Stimulated activated naive CD8-positive, alpha-beta T cell treated with anti-CD3 and anti-CD28 coated beads, Interleukin-15, Interleukin-2, amounts not matched to agents 100 ng/mL and 50 ng/mL, for 24 hours (primary cell): ENCODE measurements around the gene ZNF547.
A peak's percentile ranks its signal among the peaks of the same experiment; 100 is the strongest.

Experiments used
- H3K27ac Mint-ChIP-seq: one replicate; pipeline ENCODE4 v1.8.0; 2021; ENCODE audit warnings: mild to moderate bottlenecking, mixed read lengths
- H3K27me3 Mint-ChIP-seq: one replicate; pipeline ENCODE4 v1.8.0; 2021; ENCODE audit warnings: mixed read lengths
- H3K36me3 Mint-ChIP-seq: one replicate; pipeline ENCODE4 v1.8.0; 2021; ENCODE audit warnings: low read depth, mixed read lengths
- H3K4me1 Mint-ChIP-seq: one replicate; pipeline ENCODE4 v1.8.0; 2021; ENCODE audit warnings: low read depth, mixed read lengths
- H3K4me3 Mint-ChIP-seq: one replicate; pipeline ENCODE4 v1.8.0; 2021; ENCODE audit warnings: mild to moderate bottlenecking, mixed read lengths
- H3K9me3 Mint-ChIP-seq: one replicate; pipeline ENCODE4 v1.8.0; 2021; ENCODE audit warnings: mixed read lengths

ZNF547 gene

DNA sequence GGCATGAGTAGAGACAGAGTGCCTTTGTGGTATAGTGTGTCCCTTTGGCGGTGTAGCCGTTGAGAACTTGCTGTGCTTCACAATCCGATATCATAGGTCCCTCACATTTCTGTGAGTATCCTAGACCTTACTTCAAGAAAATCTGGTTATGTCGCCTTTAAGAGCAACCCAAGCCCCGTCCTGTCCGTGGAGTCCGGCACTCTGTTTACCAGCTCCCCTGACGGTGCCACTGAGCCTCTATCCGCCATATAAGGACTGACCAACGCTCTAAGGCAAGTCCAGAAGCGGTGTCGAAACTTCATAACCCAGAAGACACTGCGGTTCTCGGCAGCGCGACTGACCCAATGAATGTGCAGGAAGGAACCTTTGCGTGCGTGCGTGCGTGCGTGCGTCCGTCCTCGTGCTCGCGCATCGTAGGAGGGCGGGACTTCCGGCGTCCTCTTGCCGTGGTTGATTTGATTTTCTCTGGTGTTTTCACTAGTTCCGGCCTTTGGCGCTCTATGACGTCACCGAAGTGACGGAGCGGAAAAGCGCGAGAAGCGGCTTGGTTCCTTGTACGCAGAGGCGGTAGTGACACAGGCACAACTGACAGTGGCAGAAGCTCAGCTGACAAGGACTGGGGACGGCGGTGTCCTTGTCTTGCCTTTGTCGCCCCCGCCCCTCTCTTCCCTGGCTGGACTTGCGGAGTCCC, at the start of gene ZNF547, which contains the start of gene TRAPPC2B:
TSS of gene ZNF547 (plus strand) at position 555 of the 691 bp plus-strand sequence. CDS start 5,005 bp downstream, outside the sequence.
TSS of gene TRAPPC2B (plus strand) at position 555 of the 691 bp plus-strand sequence. CDS start 1,283 bp downstream, outside the sequence.
- Mint-ChIP-seq H3K9me3 (peaks cover 27% of the 10 kb centered on the region), H3K4me3 (peak within 1 kb of the TSS; percentile 88), H3K27me3 (no peaks in the 10 kb centered on the region), H3K36me3 (peaks cover 50% of the 10 kb centered on the region), H3K27ac (peak within 1 kb of the TSS; percentile 94), H3K4me1 (peaks cover 18% of the 10 kb centered on the region)

DNA sequence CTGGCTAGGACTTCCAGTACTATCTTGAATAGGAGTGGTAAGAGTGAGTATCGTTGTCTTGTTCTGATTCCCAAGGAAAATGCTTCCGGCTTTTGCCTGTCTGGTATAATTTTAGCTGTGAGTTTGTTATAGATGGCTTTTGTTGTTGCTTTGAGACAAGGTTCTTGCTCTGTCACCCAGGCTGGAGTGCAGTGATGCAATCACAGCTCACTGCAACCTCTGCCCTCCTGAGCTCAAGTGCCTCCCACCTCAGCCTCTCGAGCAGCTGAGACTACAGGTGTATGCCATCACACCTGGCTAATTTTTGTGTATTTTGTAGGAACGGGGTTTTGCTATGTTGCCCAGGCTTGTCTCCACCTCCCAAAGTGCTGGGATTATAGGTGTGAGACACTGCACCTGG, 49.2 kb upstream of the ZNF547 start:
- Mint-ChIP-seq H3K27me3 (peaks cover 34% of the 10 kb centered on the region), H3K27ac (no peak overlapping the region), H3K4me3 (no peak overlapping the region), H3K9me3 (peaks cover 27% of the 10 kb centered on the region), H3K36me3 (peaks cover 16% of the 10 kb centered on the region), H3K4me1 (peaks cover 5% of the 10 kb centered on the region)

DNA sequence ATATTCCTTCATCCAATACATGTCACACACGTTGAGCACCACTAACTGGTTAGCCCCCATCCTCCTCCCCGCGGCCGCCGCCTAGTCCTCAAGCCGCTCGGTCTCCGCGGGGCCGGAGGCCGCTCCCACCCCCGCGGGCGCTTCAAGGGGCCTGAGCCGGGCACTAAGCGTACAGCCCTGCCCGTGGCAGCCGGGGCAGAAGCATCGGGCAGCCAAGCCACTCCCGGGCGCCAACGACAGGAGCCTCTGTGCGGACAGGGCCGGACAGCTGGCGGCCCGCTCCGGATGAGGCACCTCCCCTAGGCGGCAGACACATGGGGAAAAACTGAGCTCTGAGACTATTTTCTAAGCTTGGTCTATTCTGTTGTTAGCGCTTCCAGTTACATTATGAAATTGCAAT, 45.8 kb upstream of the ZNF547 start:
- Mint-ChIP-seq H3K9me3 (peaks cover 19% of the 10 kb centered on the region), H3K4me3 (no peak overlapping the region), H3K27me3 (peaks cover 34% of the 10 kb centered on the region), H3K4me1 (peaks cover 20% of the 10 kb centered on the region), H3K27ac (no peak overlapping the region), H3K36me3 (peaks cover 14% of the 10 kb centered on the region)

DNA sequence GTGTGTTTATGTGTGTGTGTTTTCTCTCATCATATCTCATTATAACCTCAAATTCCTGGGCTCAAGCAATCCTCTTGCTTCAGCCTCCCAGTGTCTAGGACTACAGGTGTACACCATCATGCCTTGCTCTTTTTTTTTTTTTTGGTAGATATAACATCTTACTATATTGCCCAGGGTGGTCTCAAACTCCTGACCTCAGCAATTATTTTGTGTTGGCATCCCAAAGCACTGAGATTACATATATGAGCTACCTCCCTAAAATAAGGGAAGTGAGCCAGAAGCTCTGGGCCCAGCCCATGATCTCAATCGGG, 43.5 kb upstream of the ZNF547 start:
- H3K27ac Mint-ChIP-seq, result peak overlapping the region; percentile 83
- H3K9me3 Mint-ChIP-seq, result peaks cover 28% of the 10 kb centered on the region
- H3K4me1 Mint-ChIP-seq, result peaks cover 25% of the 10 kb centered on the region
- H3K4me3 Mint-ChIP-seq, result peak overlapping the region; percentile 90
- H3K27me3 Mint-ChIP-seq, result peaks cover 34% of the 10 kb centered on the region
- H3K36me3 Mint-ChIP-seq, result peaks cover 37% of the 10 kb centered on the region

DNA sequence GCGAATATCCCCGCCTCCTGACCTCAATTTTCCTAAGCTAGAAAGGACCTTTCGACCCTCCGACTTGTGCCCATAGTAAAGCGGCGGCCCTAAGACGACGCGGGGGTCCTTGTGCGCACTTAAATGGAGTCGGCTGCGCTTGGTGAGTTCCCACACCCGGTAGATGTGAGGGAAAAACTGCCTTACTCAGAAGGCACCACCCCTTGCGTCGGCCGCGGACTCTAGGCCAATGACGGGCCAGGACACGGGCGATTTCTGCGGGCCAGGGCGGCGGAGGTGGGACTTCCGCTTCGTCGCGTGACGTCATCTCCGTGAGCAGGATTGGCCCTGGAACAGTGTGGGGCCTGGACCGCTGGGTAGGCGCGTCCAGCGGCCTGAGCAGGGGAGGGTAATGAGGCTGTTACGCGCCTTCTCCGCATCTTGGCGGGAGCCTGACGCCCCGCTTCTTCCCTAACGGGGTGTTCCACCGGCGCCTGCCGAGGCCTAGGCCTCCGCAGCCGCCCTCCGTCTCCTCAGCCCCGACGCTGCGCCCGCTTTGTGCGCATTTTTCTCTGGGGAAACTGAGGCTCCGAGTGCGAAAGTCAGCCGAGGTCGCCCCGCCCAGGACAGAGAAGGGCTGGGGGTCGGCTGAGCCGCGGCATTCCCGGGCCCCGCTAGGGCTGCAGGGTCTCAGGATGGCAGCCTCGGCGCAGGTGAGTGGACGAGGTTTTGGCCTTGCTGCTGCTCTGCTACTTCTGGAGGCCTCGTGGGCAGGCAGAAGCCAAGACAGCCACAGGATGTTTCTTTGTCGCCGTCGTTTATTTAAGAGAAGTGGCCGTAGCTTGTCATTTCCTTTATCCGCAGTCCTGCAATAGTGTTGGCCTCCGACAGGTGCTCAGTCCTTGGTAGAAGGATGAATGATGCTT, 42.9 kb upstream of the ZNF547 start, which contains the start of gene ZNF543:
TSS of gene ZNF543 (plus strand) at position 293 of the 905 bp plus-strand sequence. CDS start at position 675, 382 bp downstream.
- Mint-ChIP-seq H3K9me3 (peaks cover 25% of the 10 kb centered on the region), H3K27ac (peak within 1 kb of the TSS; percentile 83), H3K4me1 (peaks cover 25% of the 10 kb centered on the region), H3K4me3 (peak within 1 kb of the TSS; percentile 90), H3K27me3 (peaks cover 28% of the 10 kb centered on the region), H3K36me3 (peaks cover 39% of the 10 kb centered on the region)

DNA sequence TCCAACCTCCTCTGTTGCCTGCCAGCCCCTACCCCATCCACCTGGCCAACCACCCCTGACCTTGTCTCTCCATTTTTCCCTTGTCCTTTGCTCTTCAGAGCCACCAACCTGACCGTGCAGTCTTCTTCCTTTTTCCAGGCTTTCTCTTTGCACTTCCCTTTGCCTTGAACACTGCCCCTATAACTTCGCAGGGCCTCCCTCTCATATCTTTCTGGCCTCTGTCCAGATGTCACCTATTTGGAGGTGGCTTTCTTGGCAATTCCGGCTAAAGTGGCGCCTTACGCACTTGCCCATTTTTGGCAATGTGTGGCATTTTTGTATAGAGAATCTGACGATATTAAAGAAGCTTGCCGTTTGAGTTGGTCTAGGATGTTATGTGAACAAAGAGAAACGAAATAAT, 42.2 kb upstream of the ZNF547 start:
- Mint-ChIP-seq H3K4me1 (peaks cover 25% of the 10 kb centered on the region), H3K36me3 (peaks cover 42% of the 10 kb centered on the region), H3K9me3 (peaks cover 18% of the 10 kb centered on the region), H3K27me3 (peaks cover 21% of the 10 kb centered on the region), H3K27ac (peak overlapping the region; percentile 83), H3K4me3 (peak overlapping the region; percentile 90)

DNA sequence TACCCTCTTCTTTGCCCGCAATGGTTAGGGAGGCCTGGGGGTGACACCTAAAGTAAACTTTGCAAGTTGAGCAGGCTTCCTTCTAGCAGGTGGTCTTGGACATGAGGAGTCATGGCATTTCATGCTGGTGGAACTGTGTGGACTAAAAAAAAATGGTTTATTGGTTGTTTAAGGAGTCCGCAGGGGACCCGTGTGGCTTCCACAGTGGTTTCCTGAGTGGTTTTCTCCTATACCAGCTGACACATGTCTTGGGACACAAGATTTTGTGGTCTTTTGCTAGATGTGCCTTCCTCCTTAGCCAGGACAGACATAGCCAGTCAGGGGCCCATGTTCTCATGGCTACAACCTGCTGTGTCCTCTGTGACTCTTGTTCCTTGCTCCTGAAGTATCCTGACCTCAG, 41.6 kb upstream of the ZNF547 start:
- peaks cover 14% of the 10 kb centered on the region for H3K27me3 Mint-ChIP-seq
- peaks cover 15% of the 10 kb centered on the region for H3K9me3 Mint-ChIP-seq
- H3K27ac Mint-ChIP-seq, result no peak overlapping the region
- H3K4me3 Mint-ChIP-seq, result peak overlapping the region; percentile 90
- peaks cover 25% of the 10 kb centered on the region for H3K4me1 Mint-ChIP-seq
- H3K36me3 Mint-ChIP-seq, result peaks cover 48% of the 10 kb centered on the region

DNA sequence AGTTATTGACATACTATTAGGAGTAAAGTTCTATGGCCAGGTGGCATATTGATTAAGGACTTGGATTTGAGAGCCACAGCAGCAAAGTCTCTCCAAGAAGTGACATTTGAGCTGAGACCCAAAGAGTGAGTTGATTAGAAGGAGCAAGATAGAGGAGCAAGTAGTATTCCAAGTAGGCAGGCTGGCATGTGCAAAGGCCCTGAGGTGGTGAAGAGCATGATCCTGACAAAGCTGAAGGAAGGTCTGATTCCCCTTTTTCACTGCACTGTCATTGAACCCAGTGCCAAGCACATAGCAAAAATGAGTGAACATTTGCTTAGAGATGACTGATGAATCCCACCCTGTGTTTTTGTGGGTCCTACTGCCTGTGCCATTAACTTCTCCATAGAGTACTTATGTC, 38.4 kb upstream of the ZNF547 start:
- Mint-ChIP-seq H3K27ac (no peak overlapping the region), H3K4me1 (peaks cover 21% of the 10 kb centered on the region), H3K36me3 (peaks cover 81% of the 10 kb centered on the region), H3K4me3 (no peak overlapping the region), H3K27me3 (no peaks in the 10 kb centered on the region), H3K9me3 (peaks cover 35% of the 10 kb centered on the region)

DNA sequence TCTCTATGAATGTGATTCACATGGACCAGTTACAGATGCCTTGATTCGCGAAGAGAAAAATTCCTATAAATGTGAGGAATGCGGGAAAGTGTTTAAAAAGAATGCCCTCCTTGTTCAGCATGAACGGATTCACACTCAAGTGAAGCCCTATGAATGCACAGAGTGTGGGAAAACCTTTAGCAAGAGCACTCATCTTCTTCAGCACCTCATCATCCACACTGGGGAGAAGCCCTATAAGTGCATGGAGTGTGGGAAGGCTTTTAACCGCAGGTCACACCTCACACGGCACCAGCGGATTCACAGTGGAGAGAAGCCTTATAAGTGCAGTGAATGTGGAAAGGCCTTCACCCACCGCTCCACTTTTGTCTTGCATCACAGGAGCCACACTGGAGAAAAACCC, 35.4 kb upstream of the ZNF547 start:
- H3K36me3 Mint-ChIP-seq, result peaks cover 91% of the 10 kb centered on the region
- no peak overlapping the region for H3K4me3 Mint-ChIP-seq
- H3K4me1 Mint-ChIP-seq, result no peaks in the 10 kb centered on the region
- H3K9me3 Mint-ChIP-seq, result peaks cover 39% of the 10 kb centered on the region
- H3K27ac Mint-ChIP-seq, result no peak overlapping the region
- no peaks in the 10 kb centered on the region for H3K27me3 Mint-ChIP-seq

DNA sequence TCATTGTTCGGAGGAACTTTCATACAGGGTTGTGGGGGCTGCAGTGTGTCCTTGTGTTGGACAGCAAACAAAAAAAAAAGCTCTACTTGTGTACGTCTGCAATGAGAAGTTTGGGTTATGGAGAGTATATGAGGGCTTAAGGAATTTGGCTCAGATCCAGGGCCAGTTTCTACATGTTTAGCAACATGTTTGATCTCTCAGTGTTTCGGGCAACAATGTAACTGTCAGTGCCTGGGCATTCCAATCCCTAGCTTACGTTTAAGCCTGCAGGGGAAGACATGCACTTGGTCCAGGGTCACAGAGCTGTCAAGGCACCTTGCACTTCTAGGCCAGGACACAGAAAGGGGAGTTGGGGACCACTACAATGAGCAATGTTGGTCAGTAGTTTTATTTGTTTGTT, 29.2 kb upstream of the ZNF547 start:
- Mint-ChIP-seq H3K27ac (no peak overlapping the region), H3K4me1 (no peaks in the 10 kb centered on the region), H3K27me3 (no peaks in the 10 kb centered on the region), H3K9me3 (peaks cover 28% of the 10 kb centered on the region), H3K4me3 (no peak overlapping the region), H3K36me3 (peaks cover 55% of the 10 kb centered on the region)

DNA sequence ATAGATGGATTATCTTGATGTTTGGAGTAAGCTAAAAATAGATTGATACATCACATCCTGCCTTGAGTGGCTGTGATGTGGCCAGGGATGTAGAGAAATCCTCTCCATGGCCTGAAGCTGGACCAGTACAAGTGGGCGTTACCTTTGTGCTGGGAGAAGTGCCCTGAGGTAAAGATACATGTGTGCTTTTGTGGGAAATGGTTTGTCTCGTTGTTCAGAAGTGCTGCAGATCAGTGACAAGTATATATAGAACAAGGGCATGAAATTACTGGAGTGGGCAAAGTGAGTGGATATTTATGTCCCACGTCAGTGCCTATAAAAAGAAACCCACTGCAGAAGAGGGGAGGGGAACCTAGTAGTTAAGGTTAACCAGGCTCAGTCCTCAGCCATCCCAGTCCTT, 24.5 kb upstream of the ZNF547 start:
- H3K36me3 Mint-ChIP-seq, result peaks cover 21% of the 10 kb centered on the region

DNA sequence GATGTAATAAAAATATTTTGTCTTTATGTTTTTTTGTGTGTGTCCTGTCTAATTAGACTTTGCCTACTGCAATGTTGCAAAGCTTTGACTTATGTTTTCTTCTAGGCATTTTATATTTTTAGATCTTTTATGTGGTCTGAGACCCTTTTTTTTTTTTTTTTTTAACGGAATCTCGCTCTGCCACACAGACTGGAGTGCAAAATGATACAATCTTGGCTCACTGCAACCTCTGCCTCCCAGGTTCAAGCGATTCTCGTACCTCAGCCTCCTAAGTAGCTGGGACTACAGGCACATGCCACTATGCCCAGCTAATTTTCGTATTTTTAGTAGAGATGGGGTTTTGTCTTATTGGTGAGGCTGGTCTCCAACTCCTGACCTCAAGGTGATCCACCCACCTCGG, 20.8 kb upstream of the ZNF547 start:
- Mint-ChIP-seq H3K36me3 (peaks cover 5% of the 10 kb centered on the region), H3K4me1 (no peaks in the 10 kb centered on the region)

More for the DNA sequence above, 24.5 kb upstream of the ZNF547 start:
- no peak overlapping the region for H3K27ac Mint-ChIP-seq
- H3K4me3 Mint-ChIP-seq, result no peak overlapping the region
- no peaks in the 10 kb centered on the region for H3K4me1 Mint-ChIP-seq
- H3K9me3 Mint-ChIP-seq, result peaks cover 21% of the 10 kb centered on the region
- no peaks in the 10 kb centered on the region for H3K27me3 Mint-ChIP-seq

DNA sequence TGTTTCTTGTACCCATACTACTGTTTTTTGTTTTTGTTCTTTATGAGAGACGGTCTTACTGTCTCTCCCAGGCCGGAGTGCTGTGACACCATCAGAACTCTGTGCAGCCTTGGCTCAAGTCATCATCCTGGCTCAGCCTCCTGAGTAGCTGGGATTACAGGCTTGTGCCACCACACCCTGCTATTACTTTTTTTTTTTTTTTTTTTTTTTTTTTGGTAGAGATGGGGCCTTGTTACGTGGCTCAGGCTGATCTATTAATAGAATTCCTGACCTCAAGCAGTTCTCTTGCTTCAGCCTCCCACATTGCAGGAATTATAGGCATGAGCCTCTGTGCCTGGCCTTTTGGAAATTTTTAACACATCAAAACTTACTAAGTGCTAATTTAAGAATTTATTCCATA, 15.2 kb upstream of the ZNF547 start:
- Mint-ChIP-seq H3K36me3 (peaks cover 22% of the 10 kb centered on the region), H3K27ac (no peak overlapping the region), H3K4me3 (no peak overlapping the region), H3K27me3 (peaks cover 10% of the 10 kb centered on the region), H3K4me1 (peaks cover 28% of the 10 kb centered on the region), H3K9me3 (peaks cover 17% of the 10 kb centered on the region)

More for the DNA sequence above, 20.8 kb upstream of the ZNF547 start:
- no peak overlapping the region for H3K27ac Mint-ChIP-seq
- H3K9me3 Mint-ChIP-seq, result peaks cover 24% of the 10 kb centered on the region
- peaks cover 10% of the 10 kb centered on the region for H3K27me3 Mint-ChIP-seq
- no peak overlapping the region for H3K4me3 Mint-ChIP-seq

DNA sequence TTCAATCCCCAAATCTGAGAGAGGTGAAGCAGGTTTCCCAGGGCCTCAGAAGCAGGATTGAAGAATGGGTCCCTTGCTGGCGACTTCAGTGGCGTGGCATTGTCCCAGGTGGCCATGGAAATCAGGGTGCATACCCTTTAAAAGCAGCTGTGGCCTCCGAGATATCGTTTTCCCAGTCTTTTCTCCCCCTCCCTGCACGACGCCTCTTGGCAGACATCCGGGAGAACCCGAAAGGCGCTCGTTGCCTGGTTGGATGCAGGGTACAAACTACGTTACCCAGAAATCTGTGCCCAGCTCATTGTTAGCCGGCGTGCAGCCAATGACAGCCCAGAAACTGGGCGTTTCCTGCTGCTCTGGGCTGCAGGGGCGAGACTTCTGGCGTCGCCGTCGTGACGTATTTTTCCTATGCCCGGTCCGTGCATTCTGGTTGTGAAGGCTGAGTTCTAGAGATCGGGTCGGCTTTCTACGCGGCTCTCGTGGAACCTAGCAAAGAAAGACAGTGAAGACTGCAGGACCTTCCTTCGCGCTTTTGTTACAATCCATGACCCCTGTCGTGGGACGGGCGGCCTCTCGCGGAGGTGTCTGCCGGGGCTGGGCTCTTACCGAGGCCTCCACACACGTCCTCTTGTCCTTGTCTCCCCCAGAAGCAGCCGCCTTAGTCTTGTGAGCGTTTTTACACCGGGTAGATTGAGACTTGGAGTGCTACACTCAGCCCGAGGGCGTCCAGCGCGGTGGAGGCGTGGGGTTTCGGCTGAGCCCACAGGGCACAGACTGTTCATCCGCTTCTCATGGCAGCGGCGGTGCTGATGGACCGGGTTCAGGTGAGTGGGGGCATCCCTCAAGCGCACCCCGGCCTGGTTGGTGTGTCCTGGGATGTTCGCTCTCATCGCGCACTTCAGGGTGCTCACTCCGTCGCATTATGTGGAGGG, 12.2 kb upstream of the ZNF547 start, which contains the start of gene ZNF304:
TSS of gene ZNF304 (plus strand) at position 395 of the 929 bp plus-strand sequence. CDS start at position 789, 394 bp downstream.
- Mint-ChIP-seq H3K4me1 (peaks cover 32% of the 10 kb centered on the region), H3K36me3 (peaks cover 52% of the 10 kb centered on the region), H3K27me3 (peaks cover 8% of the 10 kb centered on the region), H3K27ac (peak within 1 kb of the TSS; percentile 88), H3K4me3 (peak within 1 kb of the TSS; percentile 92), H3K9me3 (peaks cover 31% of the 10 kb centered on the region)
